Thyroid gland (tissue), 4 donors: ENCODE measurements around the gene ZNF22.
"Not testable (repeated sequence)": the region's sequence is repeated elsewhere in the genome, so short reads cannot be mapped to it uniquely, and the experiment has no call there.

Experiments used
- POLR2A ChIP-seq, 2 donors: fragments of 450-650 bp; IDR thresholded peaks; one replicate each; pipeline ENCODE4 v1.6.1; 2017; ENCODE audit warnings: antibody characterized with exemption in 2 of 2, mild to moderate bottlenecking in 2 of 2, moderate library complexity in 1 of 2
- TF ChIP-seq, protein P1 (sequence below), 6 experiments: fragments of 200-600 bp in 3 of 6; fragments of 450-650 bp in 3 of 6; sonication (generic) in 3 of 6; IDR thresholded peaks; one replicate each; pipeline ENCODE4 v1.5.1; 2016 to 2019; ENCODE audit warnings: antibody characterized with exemption in 6 of 6, mild to moderate bottlenecking in 2 of 6, inconsistent platforms in 1 of 6, moderate library complexity in 1 of 6

- TF ChIP-seq, protein P1, sequence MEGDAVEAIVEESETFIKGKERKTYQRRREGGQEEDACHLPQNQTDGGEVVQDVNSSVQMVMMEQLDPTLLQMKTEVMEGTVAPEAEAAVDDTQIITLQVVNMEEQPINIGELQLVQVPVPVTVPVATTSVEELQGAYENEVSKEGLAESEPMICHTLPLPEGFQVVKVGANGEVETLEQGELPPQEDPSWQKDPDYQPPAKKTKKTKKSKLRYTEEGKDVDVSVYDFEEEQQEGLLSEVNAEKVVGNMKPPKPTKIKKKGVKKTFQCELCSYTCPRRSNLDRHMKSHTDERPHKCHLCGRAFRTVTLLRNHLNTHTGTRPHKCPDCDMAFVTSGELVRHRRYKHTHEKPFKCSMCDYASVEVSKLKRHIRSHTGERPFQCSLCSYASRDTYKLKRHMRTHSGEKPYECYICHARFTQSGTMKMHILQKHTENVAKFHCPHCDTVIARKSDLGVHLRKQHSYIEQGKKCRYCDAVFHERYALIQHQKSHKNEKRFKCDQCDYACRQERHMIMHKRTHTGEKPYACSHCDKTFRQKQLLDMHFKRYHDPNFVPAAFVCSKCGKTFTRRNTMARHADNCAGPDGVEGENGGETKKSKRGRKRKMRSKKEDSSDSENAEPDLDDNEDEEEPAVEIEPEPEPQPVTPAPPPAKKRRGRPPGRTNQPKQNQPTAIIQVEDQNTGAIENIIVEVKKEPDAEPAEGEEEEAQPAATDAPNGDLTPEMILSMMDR (IDR thresholded peaks at IDR 0.05): not testable (repeated sequence)
- TF ChIP-seq POLR2A (IDR thresholded peaks at IDR 0.05): not testable (repeated sequence)
These were observed 13.8 kb downstream of the ZNF22 start for GRCh38 chr10:45014557-45014956.
